Measurements from ENCODE around the gene C4BPA.

The C4BPA gene

DNA sequence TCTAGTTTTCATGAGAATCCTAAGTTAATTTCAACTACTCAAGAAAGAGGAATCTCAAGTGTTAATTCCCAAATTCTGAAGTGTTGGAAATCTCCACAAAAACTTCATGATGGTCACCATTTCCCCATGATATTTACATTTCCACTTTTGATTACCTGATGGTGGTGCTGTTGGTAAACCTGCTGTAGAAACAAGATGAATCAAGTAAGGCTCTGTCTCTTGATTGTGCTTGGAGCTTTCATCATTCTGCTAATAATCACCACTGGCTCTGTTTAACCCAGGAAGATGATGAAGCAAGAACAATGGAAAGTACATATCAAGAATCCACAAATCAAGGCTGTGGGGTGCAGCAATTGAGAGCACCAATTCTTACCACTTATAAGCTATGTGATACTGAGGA is 77.8 kb downstream of the C4BPA start:
- TF ChIP-seq EGR1 (IDR thresholded peaks at IDR 0.05) (no peak), RAD21 (IDR thresholded peaks at IDR 0.05; ENCODE audit: low read depth) (peak; percentile 52), YY1 (IDR thresholded peaks at IDR 0.05; ENCODE audit: low read depth) (no peak)
- TF ChIP-seq, protein P1, sequence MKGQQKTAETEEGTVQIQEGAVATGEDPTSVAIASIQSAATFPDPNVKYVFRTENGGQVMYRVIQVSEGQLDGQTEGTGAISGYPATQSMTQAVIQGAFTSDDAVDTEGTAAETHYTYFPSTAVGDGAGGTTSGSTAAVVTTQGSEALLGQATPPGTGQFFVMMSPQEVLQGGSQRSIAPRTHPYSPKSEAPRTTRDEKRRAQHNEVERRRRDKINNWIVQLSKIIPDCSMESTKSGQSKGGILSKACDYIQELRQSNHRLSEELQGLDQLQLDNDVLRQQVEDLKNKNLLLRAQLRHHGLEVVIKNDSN (IDR thresholded peaks at IDR 0.05), result no peak

DNA sequence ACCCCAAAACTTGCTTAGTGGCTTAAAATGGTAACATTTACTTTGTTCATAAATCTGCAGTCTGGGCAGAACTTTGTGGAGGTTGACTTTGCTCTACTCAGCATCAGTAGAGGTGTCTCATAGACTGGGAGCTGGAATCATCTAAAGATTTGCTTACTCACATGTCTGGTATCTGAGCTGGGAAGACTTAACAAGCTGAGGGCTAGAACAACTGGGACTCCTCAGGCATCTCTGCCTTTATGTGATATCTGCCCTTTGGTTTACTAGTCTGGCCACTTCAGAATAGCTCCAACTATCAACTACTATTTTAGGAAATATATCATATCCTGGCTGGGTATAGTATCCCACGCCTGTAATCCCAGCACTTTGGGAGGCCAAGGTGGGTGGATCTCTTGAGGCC is 82.5 kb downstream of the C4BPA start:
- TF ChIP-seq, protein P1 (IDR thresholded peaks at IDR 0.05), result no peak
- TF ChIP-seq FOXM1 (IDR thresholded peaks at IDR 0.05; ENCODE audit: borderline replicate concordance, low read depth) (no peak), TAF1 (IDR thresholded peaks at IDR 0.05; ENCODE audit: low read depth) (no peak), CREB1 (IDR thresholded peaks at IDR 0.05; ENCODE audit: low read depth) (no peak), TCF12 (IDR thresholded peaks at IDR 0.05; ENCODE audit: low read depth) (no peak), EGR1 (IDR thresholded peaks at IDR 0.05) (no peak), NFIC (IDR thresholded peaks at IDR 0.05) (no peak), EP300 (IDR thresholded peaks at IDR 0.05; ENCODE audit: borderline replicate concordance) (no peak), CEBPB (IDR thresholded peaks at IDR 0.05) (no peak), TEAD4 (IDR thresholded peaks at IDR 0.05) (no peak), RAD21 (IDR thresholded peaks at IDR 0.05; ENCODE audit: low read depth) (no peak), ZBTB7A (IDR thresholded peaks at IDR 0.05; ENCODE audit: low read depth) (no peak), YY1 (IDR thresholded peaks at IDR 0.05; ENCODE audit: low read depth) (no peak)
- TF ChIP-seq, protein P2, sequence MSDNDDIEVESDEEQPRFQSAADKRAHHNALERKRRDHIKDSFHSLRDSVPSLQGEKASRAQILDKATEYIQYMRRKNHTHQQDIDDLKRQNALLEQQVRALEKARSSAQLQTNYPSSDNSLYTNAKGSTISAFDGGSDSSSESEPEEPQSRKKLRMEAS (IDR thresholded peaks at IDR 0.05), result no peak
- TF ChIP-seq, protein P3, sequence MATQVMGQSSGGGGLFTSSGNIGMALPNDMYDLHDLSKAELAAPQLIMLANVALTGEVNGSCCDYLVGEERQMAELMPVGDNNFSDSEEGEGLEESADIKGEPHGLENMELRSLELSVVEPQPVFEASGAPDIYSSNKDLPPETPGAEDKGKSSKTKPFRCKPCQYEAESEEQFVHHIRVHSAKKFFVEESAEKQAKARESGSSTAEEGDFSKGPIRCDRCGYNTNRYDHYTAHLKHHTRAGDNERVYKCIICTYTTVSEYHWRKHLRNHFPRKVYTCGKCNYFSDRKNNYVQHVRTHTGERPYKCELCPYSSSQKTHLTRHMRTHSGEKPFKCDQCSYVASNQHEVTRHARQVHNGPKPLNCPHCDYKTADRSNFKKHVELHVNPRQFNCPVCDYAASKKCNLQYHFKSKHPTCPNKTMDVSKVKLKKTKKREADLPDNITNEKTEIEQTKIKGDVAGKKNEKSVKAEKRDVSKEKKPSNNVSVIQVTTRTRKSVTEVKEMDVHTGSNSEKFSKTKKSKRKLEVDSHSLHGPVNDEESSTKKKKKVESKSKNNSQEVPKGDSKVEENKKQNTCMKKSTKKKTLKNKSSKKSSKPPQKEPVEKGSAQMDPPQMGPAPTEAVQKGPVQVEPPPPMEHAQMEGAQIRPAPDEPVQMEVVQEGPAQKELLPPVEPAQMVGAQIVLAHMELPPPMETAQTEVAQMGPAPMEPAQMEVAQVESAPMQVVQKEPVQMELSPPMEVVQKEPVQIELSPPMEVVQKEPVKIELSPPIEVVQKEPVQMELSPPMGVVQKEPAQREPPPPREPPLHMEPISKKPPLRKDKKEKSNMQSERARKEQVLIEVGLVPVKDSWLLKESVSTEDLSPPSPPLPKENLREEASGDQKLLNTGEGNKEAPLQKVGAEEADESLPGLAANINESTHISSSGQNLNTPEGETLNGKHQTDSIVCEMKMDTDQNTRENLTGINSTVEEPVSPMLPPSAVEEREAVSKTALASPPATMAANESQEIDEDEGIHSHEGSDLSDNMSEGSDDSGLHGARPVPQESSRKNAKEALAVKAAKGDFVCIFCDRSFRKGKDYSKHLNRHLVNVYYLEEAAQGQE (IDR thresholded peaks at IDR 0.05; ENCODE audit: low read depth), result no peak

DNA sequence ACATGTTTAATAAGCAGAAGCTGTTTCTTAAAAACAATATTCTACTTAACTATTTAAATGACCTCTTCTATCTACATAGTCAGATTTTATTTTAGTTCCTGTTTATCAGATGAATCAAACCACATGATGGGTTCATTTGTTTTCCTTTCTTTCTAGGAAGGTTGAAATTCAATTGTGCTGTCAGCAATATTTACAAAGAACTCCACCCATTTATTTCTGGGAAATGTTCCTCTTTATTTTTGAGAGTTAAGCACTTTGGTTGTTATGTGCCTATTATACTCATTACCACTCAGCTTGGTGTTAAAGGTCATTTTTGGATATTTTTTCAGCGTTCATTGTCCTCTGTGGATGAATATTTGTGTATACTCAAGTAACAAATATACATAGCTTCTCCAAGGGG is 84.9 kb downstream of the C4BPA start:
- TF ChIP-seq CREB1 (IDR thresholded peaks at IDR 0.05; ENCODE audit: low read depth) (no peak), CEBPB (IDR thresholded peaks at IDR 0.05) (no peak), TAF1 (IDR thresholded peaks at IDR 0.05; ENCODE audit: low read depth) (no peak), EGR1 (IDR thresholded peaks at IDR 0.05) (no peak), TEAD4 (IDR thresholded peaks at IDR 0.05) (no peak), FOXM1 (IDR thresholded peaks at IDR 0.05; ENCODE audit: borderline replicate concordance, low read depth) (no peak), TCF12 (IDR thresholded peaks at IDR 0.05; ENCODE audit: low read depth) (no peak), NFIC (IDR thresholded peaks at IDR 0.05) (no peak), RAD21 (IDR thresholded peaks at IDR 0.05; ENCODE audit: low read depth) (no peak), ZBTB7A (IDR thresholded peaks at IDR 0.05; ENCODE audit: low read depth) (no peak), EP300 (IDR thresholded peaks at IDR 0.05; ENCODE audit: borderline replicate concordance) (no peak), YY1 (IDR thresholded peaks at IDR 0.05; ENCODE audit: low read depth) (no peak)
- TF ChIP-seq, protein P3 (IDR thresholded peaks at IDR 0.05; ENCODE audit: low read depth), result no peak
- TF ChIP-seq, protein P2 (IDR thresholded peaks at IDR 0.05), result no peak
- TF ChIP-seq, protein P1 (IDR thresholded peaks at IDR 0.05), result no peak

DNA sequence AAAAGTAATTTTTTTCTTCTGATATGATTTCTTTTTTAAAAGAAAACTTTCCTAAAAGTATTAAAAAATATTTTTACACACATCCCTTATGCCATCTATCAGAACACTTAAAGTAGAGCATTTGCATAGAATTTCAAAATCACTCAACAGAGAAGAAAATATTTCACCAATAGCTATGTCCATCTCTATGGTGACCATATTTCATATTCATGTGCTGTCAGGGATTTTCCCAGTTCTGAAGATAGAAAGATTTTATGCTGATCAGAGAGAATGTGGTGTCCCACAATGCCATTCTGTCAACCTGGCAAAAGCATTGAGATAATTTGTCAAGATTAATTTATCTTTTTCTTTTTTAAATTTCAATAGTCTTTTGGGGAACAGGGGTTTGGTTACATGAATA is 87.0 kb downstream of the C4BPA start:
- no peak for TF ChIP-seq TAF1 (IDR thresholded peaks at IDR 0.05; ENCODE audit: low read depth)
- no peak for TF ChIP-seq RAD21 (IDR thresholded peaks at IDR 0.05; ENCODE audit: low read depth)
- TF ChIP-seq, protein P3 (IDR thresholded peaks at IDR 0.05; ENCODE audit: low read depth), result no peak
- TF ChIP-seq TCF12 (IDR thresholded peaks at IDR 0.05; ENCODE audit: low read depth), result no peak
- no peak for TF ChIP-seq ZBTB7A (IDR thresholded peaks at IDR 0.05; ENCODE audit: low read depth)
- no peak for TF ChIP-seq YY1 (IDR thresholded peaks at IDR 0.05; ENCODE audit: low read depth)
- TF ChIP-seq, protein P2 (IDR thresholded peaks at IDR 0.05), result no peak
- no peak for TF ChIP-seq TEAD4 (IDR thresholded peaks at IDR 0.05)
- TF ChIP-seq CREB1 (IDR thresholded peaks at IDR 0.05; ENCODE audit: low read depth), result no peak
- no peak for TF ChIP-seq EP300 (IDR thresholded peaks at IDR 0.05; ENCODE audit: borderline replicate concordance)
- no peak for TF ChIP-seq FOXM1 (IDR thresholded peaks at IDR 0.05; ENCODE audit: borderline replicate concordance, low read depth)
- TF ChIP-seq NFIC (IDR thresholded peaks at IDR 0.05), result no peak
- TF ChIP-seq, protein P1 (IDR thresholded peaks at IDR 0.05), result no peak
- no peak for TF ChIP-seq CEBPB (IDR thresholded peaks at IDR 0.05)
- no peak for TF ChIP-seq EGR1 (IDR thresholded peaks at IDR 0.05)

Measured in Ishikawa (cell line).